GM12878 (cell line): Measurements from ENCODE around the gene ADAT3. TPM values are rescaled to one million over a fixed set of nuclear protein-coding genes. Genes with fewer than 3 reads are reported as not detected.

ENCODE experiments used
- ATF3 ChIP-seq: IDR thresholded peaks from 2 replicates; pipeline ENCODE4 v1.6.1; 2011; ENCODE audit warnings: low read depth, mild to moderate bottlenecking, low read length, moderate library complexity, borderline replicate concordance; ENCODE audit errors: extremely low read depth
- BACH1 ChIP-seq: fragments of 450-650 bp; IDR thresholded peaks from 2 replicates; pipeline ENCODE4 v1.6.1; 2017; ENCODE audit warnings: mild to moderate bottlenecking, borderline replicate concordance
- BHLHE40 ChIP-seq, 2 experiments: fragments of 450-650 bp in 1 of 2; IDR thresholded peaks; 2 replicates each; pipeline ENCODE4 v1.6.1; 2011 to 2017; ENCODE audit warnings: low read depth in 2 of 2, borderline replicate concordance in 1 of 2, improper control_type of control experiment in 1 of 2, low read length in 1 of 2, mild to moderate bottlenecking in 1 of 2
- BMI1 ChIP-seq: fragments of 450-650 bp; IDR thresholded peaks from 2 replicates; pipeline ENCODE4 v1.6.1; 2016; ENCODE audit warnings: mild to moderate bottlenecking, moderate library complexity, borderline replicate concordance
- CEBPB ChIP-seq, 2 experiments: fragments of 150-350 bp in 1 of 2; IDR thresholded peaks; 2 replicates each; pipeline ENCODE4 v1.6.1; 2012 to 2014; ENCODE audit warnings: low read depth in 2 of 2, low read length in 2 of 2, borderline replicate concordance in 1 of 2, inconsistent platforms in 1 of 2
- CHD2 ChIP-seq: IDR thresholded peaks from 2 replicates; pipeline ENCODE4 v1.6.1; 2011; ENCODE audit warnings: low read depth, low read length, improper control_type of control experiment, borderline replicate concordance
- CREM ChIP-seq: IDR thresholded peaks from 2 replicates; pipeline ENCODE4 v1.6.1; 2014; ENCODE audit warnings: antibody characterized with exemption, low read depth
- EED ChIP-seq: sonication (generic); IDR thresholded peaks from 2 replicates; pipeline ENCODE4 v1.6.1; 2016; ENCODE audit warnings: antibody characterized with exemption, low read depth
- EGR1 ChIP-seq, 2 experiments: IDR thresholded peaks; 1 replicate in 1 of 2; 2 replicates in 1 of 2; pipeline ENCODE4 v1.6.1; 2011 to 2012; ENCODE audit warnings: low read depth in 2 of 2, low read length in 2 of 2, borderline replicate concordance in 1 of 2, mild to moderate bottlenecking in 1 of 2, moderate library complexity in 1 of 2
- FOXM1 ChIP-seq: IDR thresholded peaks from 2 replicates; pipeline ENCODE4 v1.6.1; 2012; ENCODE audit warnings: low read depth, mild to moderate bottlenecking, inconsistent platforms, low read length, moderate library complexity
- GATAD2B ChIP-seq: fragments of 450-650 bp; conservative IDR thresholded peaks from 2 replicates; pipeline ENCODE4 v1.6.1; 2017; ENCODE audit warnings: low read depth, mild to moderate bottlenecking, moderate library complexity
- HCFC1 ChIP-seq: fragments of 150-350 bp; IDR thresholded peaks from 2 replicates; pipeline ENCODE4 v1.6.1; 2014; ENCODE audit warnings: low read length
- HDAC2 ChIP-seq: fragments of 200-600 bp; sonication (generic); IDR thresholded peaks from 2 replicates; pipeline ENCODE4 v1.6.1; 2017
- HDAC6 ChIP-seq: fragments of 200-600 bp; sonication (generic); IDR thresholded peaks from one replicate; pipeline ENCODE4 v1.8.0; 2017; ENCODE audit warnings: antibody characterized with exemption; ENCODE audit not compliant: unreplicated experiment
- KAT2A ChIP-seq: conservative IDR thresholded peaks from 2 replicates; pipeline ENCODE4 v1.6.1; 2011; ENCODE audit warnings: low read depth, low read length; ENCODE audit not compliant: control insufficient read depth
- KDM1A ChIP-seq: fragments of 200-600 bp; sonication (generic); IDR thresholded peaks from 2 replicates; pipeline ENCODE4 v1.6.1; 2016; ENCODE audit warnings: borderline replicate concordance
- POLR2AphosphoS5 ChIP-seq: IDR thresholded peaks from 2 replicates; pipeline ENCODE4 v1.6.1; 2011; ENCODE audit warnings: mild to moderate bottlenecking, low read length, inconsistent platforms
- RUNX3 ChIP-seq: IDR thresholded peaks from 2 replicates; pipeline ENCODE4 v1.6.1; 2012; ENCODE audit warnings: low read length, inconsistent platforms
- SIN3A ChIP-seq: IDR thresholded peaks from 2 replicates; pipeline ENCODE4 v1.6.1; 2012; ENCODE audit warnings: low read depth, low read length, improper control_type of control experiment
- SMARCA5 ChIP-seq: fragments of 450-650 bp; IDR thresholded peaks from 2 replicates; pipeline ENCODE4 v1.6.1; 2017; ENCODE audit warnings: mild to moderate bottlenecking
- SREBF2 ChIP-seq: IDR thresholded peaks from 2 replicates; pipeline ENCODE4 v1.6.1; 2012; ENCODE audit warnings: mild to moderate bottlenecking, low read length
- TBL1XR1 ChIP-seq: IDR thresholded peaks from 2 replicates; pipeline ENCODE4 v1.6.1; 2012; ENCODE audit warnings: low read depth, low read length, improper control_type of control experiment
- TCF7 ChIP-seq: IDR thresholded peaks from 2 replicates; pipeline ENCODE4 v1.6.1; 2014; ENCODE audit warnings: antibody characterized with exemption, borderline replicate concordance
- ZNF217 ChIP-seq: fragments of 450-650 bp; IDR thresholded peaks from 2 replicates; pipeline ENCODE4 v1.6.1; 2017; ENCODE audit warnings: antibody characterized with exemption, mild to moderate bottlenecking
- polyA plus RNA-seq, 11 experiments: library from polyadenylated mRNA; depleted of rRNA in 4 of 11; unstranded in 6 of 11; stranded (reverse) in 5 of 11; fragments of >200 nt; fragmentation: Nextera tagmentation in 4 of 11; fragmentation: Illumina TruSeq in 1 of 11; extraction: Ambion mirVana in 4 of 11; extraction: Trizol in 1 of 11; gene quantifications; 1 replicate in 1 of 11; 2 replicates in 10 of 11; pipeline versions ENCODE4 v1.2.1 to v1.2.3, GENCODE V29; 2011 to 2016; ENCODE audit warnings: inconsistent platforms in 2 of 11, missing spikeins in 2 of 11, low read depth in 1 of 11
- total RNA-seq, 4 experiments: library from RNA; depleted of rRNA in 3 of 4; stranded (reverse); fragments of >200 nt in 3 of 4; fragmentation: Illumina TruSeq in 1 of 4; extraction: Trizol in 1 of 4; gene quantifications; 2 replicates each; pipeline versions ENCODE4 v1.2.1 to v1.2.3, GENCODE V29; 2013 to 2021
- TF ChIP-seq, protein P1 (sequence below): fragments of 450-650 bp; formaldehyde crosslinking; IDR thresholded peaks from 2 replicates; pipeline ENCODE4 v1.4.0; 2022; ENCODE audit warnings: mild to moderate bottlenecking, moderate library complexity
- TF ChIP-seq, protein P2 (sequence below): fragments of 450-650 bp; conservative IDR thresholded peaks from 2 replicates; pipeline ENCODE4 v1.6.1; 2017; ENCODE audit warnings: mild to moderate bottlenecking, moderate library complexity

The ADAT3 gene
- total and polyA plus RNA-seq, 10 of the 15 experiments (the other 5 are each of a cell fraction or from before 2014, with no cell fraction given), result 0.27 to 11.8 (median 7.7) TPM; not detected in 3

DNA sequence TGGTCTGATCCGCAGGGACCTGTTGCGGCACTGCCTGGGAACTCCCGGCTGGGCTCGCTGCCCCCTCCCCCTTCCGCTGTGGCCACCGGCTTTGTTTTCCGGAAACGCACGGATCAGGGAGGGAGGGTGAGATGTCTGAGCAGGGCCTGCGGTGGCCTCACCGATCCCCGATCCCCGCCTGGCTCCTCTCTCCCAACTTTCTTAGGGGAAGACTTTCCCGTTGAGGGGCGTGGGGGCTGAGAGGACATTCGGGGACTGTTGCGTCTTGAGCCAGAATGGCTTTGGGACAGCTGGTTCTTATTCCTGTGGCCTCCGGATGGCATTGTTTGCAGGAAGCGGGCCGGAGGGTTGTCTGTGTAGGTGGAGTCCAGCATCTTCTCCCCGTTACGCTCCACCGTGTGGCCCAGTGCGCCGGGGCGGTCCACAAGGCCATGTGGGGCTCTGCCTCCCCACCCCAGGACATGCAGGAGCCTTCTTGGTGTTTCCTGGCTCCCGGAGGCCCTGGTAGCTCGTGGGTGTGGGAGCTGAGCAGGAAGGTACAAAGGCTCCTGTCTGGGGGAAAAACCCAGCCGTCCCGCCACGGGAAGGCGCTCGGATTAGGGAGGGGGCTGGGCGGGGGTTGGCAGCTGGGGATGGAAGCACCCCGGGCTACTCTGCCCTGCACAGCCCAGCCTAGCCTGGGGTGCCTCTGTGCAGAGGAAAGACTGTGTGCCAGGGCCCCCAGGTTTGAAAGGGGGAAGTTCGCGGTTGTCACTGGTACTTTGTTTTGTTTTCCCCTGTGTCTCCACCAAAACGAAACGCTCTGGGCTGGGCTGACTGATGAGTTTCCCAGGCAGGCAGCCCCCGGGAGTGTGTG is 37.1 kb downstream of the ADAT3 start (continued):
- TF ChIP-seq ATF3, result no peak
- TF ChIP-seq KAT2A, result no peak
- TF ChIP-seq BACH1, result no peak; the same call in 1 of the 2 replicates
- no peak; the same call in 1 of the 2 replicates for TF ChIP-seq POLR2AphosphoS5
- TF ChIP-seq TBL1XR1, result 0 out of 2 replicates have a peak, but pooled peaks have one; percentile 18
- TF ChIP-seq HCFC1, result no peak
- peak; percentile 78 for TF ChIP-seq EED
- no peak for TF ChIP-seq SREBF2
- TF ChIP-seq BMI1, result no peak
- no peak for TF ChIP-seq FOXM1
- 0 out of 2 replicates have a peak, but pooled peaks have one; percentile 4 for TF ChIP-seq CREM
- no peak for TF ChIP-seq HDAC6
- TF ChIP-seq EGR1 (IDR thresholded peaks at IDR 0.05; ENCODE audit: borderline replicate concordance in 1 of 2, low read depth in 2 of 2, low read length in 2 of 2), result 0 out of 3 replicates have a peak, but pooled peaks of 1 of the 2 experiments have one; percentile 11
- 0 out of 2 replicates have a peak, but pooled peaks have one; percentile 46 for TF ChIP-seq SMARCA5
- TF ChIP-seq RUNX3, result peak; percentile 75
- TF ChIP-seq ZNF217, result no peak
- no peak for TF ChIP-seq TCF7
- TF ChIP-seq, protein P1, sequence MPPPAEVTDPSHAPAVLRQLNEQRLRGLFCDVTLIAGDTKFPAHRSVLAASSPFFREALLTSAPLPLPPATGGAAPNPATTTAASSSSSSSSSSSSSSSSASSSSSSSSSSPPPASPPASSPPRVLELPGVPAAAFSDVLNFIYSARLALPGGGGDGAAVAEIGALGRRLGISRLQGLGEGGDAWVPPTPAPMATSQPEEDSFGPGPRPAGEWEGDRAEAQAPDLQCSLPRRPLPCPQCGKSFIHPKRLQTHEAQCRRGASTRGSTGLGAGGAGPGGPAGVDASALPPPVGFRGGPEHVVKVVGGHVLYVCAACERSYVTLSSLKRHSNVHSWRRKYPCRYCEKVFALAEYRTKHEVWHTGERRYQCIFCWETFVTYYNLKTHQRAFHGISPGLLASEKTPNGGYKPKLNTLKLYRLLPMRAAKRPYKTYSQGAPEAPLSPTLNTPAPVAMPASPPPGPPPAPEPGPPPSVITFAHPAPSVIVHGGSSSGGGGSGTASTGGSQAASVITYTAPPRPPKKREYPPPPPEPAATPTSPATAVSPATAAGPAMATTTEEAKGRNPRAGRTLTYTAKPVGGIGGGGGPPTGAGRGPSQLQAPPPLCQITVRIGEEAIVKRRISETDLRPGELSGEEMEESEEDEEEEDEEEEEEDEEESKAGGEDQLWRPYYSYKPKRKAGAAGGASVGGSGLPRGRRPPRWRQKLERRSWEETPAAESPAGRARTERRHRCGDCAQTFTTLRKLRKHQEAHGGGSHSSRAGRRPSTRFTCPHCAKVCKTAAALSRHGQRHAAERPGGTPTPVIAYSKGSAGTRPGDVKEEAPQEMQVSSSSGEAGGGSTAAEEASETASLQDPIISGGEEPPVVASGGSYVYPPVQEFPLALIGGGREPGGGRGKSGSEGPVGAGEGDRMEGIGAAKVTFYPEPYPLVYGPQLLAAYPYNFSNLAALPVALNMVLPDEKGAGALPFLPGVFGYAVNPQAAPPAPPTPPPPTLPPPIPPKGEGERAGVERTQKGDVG, result no peak
- TF ChIP-seq BHLHE40 (IDR thresholded peaks at IDR 0.05; ENCODE audit: borderline replicate concordance in 1 of 2, low read depth in 2 of 2, low read length in 1 of 2), result peak in 1 of 2 experiments; percentile 40; a peak in 2 of 4 replicates
- TF ChIP-seq, protein P2, sequence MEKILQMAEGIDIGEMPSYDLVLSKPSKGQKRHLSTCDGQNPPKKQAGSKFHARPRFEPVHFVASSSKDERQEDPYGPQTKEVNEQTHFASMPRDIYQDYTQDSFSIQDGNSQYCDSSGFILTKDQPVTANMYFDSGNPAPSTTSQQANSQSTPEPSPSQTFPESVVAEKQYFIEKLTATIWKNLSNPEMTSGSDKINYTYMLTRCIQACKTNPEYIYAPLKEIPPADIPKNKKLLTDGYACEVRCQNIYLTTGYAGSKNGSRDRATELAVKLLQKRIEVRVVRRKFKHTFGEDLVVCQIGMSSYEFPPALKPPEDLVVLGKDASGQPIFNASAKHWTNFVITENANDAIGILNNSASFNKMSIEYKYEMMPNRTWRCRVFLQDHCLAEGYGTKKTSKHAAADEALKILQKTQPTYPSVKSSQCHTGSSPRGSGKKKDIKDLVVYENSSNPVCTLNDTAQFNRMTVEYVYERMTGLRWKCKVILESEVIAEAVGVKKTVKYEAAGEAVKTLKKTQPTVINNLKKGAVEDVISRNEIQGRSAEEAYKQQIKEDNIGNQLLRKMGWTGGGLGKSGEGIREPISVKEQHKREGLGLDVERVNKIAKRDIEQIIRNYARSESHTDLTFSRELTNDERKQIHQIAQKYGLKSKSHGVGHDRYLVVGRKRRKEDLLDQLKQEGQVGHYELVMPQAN, result peak; percentile 75
- TF ChIP-seq HDAC2, result no peak
- peak; percentile 79; the same call in 1 of the 2 replicates for TF ChIP-seq GATAD2B
- no peak; the same call in none of the 2 replicates for TF ChIP-seq SIN3A
- no peak for TF ChIP-seq KDM1A
- TF ChIP-seq CHD2, result peak; percentile 42; the same call in 1 of the 2 replicates
- no peak for TF ChIP-seq CEBPB (IDR thresholded peaks at IDR 0.05; ENCODE audit: borderline replicate concordance in 1 of 2, low read depth in 2 of 2, low read length in 2 of 2)
